ENCODE data around the gene SLC35A4.

- peak in 1 of 3 experiments; percentile 86 for TF ChIP-seq CTCF (IDR thresholded peaks at IDR 0.05)
- peak; percentile 67 to 97 for TF ChIP-seq POLR2AphosphoS5 (IDR thresholded peaks at IDR 0.05; ENCODE audit: insufficient read depth in 1 of 2, low read depth in 1 of 2)
Observed at GRCh38 chr5:140547508-140548299, 16.9 kb upstream of the SLC35A4 start, which contains the start of gene EIF4EBP3.
